ENCODE results near the gene LARP1B. TPM values are rescaled to one million over a fixed set of nuclear protein-coding genes. Genes with fewer than 3 reads are reported as not detected.
"Not testable (repeated sequence)": the region's sequence is repeated elsewhere in the genome, so short reads cannot be mapped to it uniquely, and the experiment has no call there.

The LARP1B gene
- total RNA-seq, 1 donor from 2014 or later, result 17.6 TPM

- H3K27me3 Mint-ChIP-seq (ENCODE audit: low read depth, unreplicated experiment), result no peaks in the 10 kb centered on the region
- Histone ChIP-seq H3K9me3 (ENCODE audit: insufficient read depth, low read depth, low read length) (no peaks in the 10 kb centered on the region), H2AFZ (ENCODE audit: low read depth, low read length) (no peak overlapping the region), H3K4me3 (ENCODE audit: insufficient read depth, low read depth, low read length) (no peak overlapping the region), H3K9ac (ENCODE audit: low read length) (no peak overlapping the region), H3K27me3 (ENCODE audit: insufficient read depth, low read length) (no peaks in the 10 kb centered on the region), H3K4me1 (ENCODE audit: insufficient read depth, low read length) (no peaks in the 10 kb centered on the region), H4K20me1 (ENCODE audit: insufficient read depth, low read length) (no peaks in the 10 kb centered on the region), H3K4me2 (ENCODE audit: low read length) (no peak overlapping the region), H3K27ac (ENCODE audit: low read depth, low read length) (no peak overlapping the region), H3K36me3 (ENCODE audit: insufficient read depth, low read length) (no peaks in the 10 kb centered on the region), H3K79me2 (ENCODE audit: insufficient read depth, low read length) (no peaks in the 10 kb centered on the region)
- TF ChIP-seq EZH2 (IDR thresholded peaks at IDR 0.05; ENCODE audit: insufficient read depth, low read length), result no peak
- TF ChIP-seq CTCF (IDR thresholded peaks at IDR 0.05; ENCODE audit: insufficient read depth, low read depth, low read length), result no peak
- H3K9me3 Mint-ChIP-seq (ENCODE audit: unreplicated experiment), result peaks cover 2% of the 10 kb centered on the region
- H3K27ac Mint-ChIP-seq (ENCODE audit: unreplicated experiment), result no peak overlapping the region
- peaks cover 19% of the 10 kb centered on the region for H3K36me3 Mint-ChIP-seq (ENCODE audit: low read depth, unreplicated experiment)
- DNase-seq (ENCODE audit: low read depth) (no peak), FAIRE-seq (no peak)
- H3K4me3 Mint-ChIP-seq (ENCODE audit: unreplicated experiment), result no peak overlapping the region
- H3K4me1 Mint-ChIP-seq (ENCODE audit: low read depth, unreplicated experiment), result no peaks in the 10 kb centered on the region
Observed at GRCh38 chr4:128155874-128156456, 94.9 kb downstream of the LARP1B start.

GRCh38 chr4:128156472-128156871 lies 95.4 kb downstream of the LARP1B start:
- not testable (repeated sequence) for H3K27ac Mint-ChIP-seq (ENCODE audit: unreplicated experiment); H3K27me3 ChIP-seq (ENCODE audit: insufficient read depth, low read length); H2AFZ ChIP-seq (ENCODE audit: low read depth, low read length); H3K27me3 Mint-ChIP-seq (ENCODE audit: low read depth, unreplicated experiment); H3K4me1 Mint-ChIP-seq (ENCODE audit: low read depth, unreplicated experiment); H3K9ac ChIP-seq (ENCODE audit: low read length); H3K4me2 ChIP-seq (ENCODE audit: low read length); H3K4me3 Mint-ChIP-seq (ENCODE audit: unreplicated experiment); H4K20me1 ChIP-seq (ENCODE audit: insufficient read depth, low read length); H3K27ac ChIP-seq (ENCODE audit: low read depth, low read length); H3K4me3 ChIP-seq (ENCODE audit: insufficient read depth, low read depth, low read length); H3K4me1 ChIP-seq (ENCODE audit: insufficient read depth, low read length); H3K36me3 ChIP-seq (ENCODE audit: insufficient read depth, low read length); DNase-seq (ENCODE audit: low read depth); H3K79me2 ChIP-seq (ENCODE audit: insufficient read depth, low read length); H3K9me3 ChIP-seq (ENCODE audit: insufficient read depth, low read depth, low read length); H3K9me3 Mint-ChIP-seq (ENCODE audit: unreplicated experiment); FAIRE-seq
- peaks cover 15% of the 10 kb centered on the region for H3K36me3 Mint-ChIP-seq (ENCODE audit: low read depth, unreplicated experiment)

GRCh38 chr4:128158894-128159293 lies 97.8 kb downstream of the LARP1B start:
- FAIRE-seq, result no peak
- no peak overlapping the region for H3K4me3 ChIP-seq (ENCODE audit: insufficient read depth, low read depth, low read length)
- DNase-seq (ENCODE audit: low read depth), result no peak
- Mint-ChIP-seq H3K27me3 (ENCODE audit: low read depth, unreplicated experiment) (no peaks in the 10 kb centered on the region), H3K4me3 (ENCODE audit: unreplicated experiment) (no peak overlapping the region), H3K36me3 (ENCODE audit: low read depth, unreplicated experiment) (peaks cover 15% of the 10 kb centered on the region), H3K9me3 (ENCODE audit: unreplicated experiment) (peaks cover 2% of the 10 kb centered on the region), H3K4me1 (ENCODE audit: low read depth, unreplicated experiment) (peaks cover 14% of the 10 kb centered on the region), H3K27ac (ENCODE audit: unreplicated experiment) (no peak overlapping the region)
- no peak for TF ChIP-seq EZH2 (IDR thresholded peaks at IDR 0.05; ENCODE audit: insufficient read depth, low read length)
- TF ChIP-seq CTCF (IDR thresholded peaks at IDR 0.05; ENCODE audit: insufficient read depth, low read depth, low read length), result no peak
- H3K4me1 ChIP-seq (ENCODE audit: insufficient read depth, low read length), result peaks cover 15% of the 10 kb centered on the region
- H3K36me3 ChIP-seq (ENCODE audit: insufficient read depth, low read length), result no peaks in the 10 kb centered on the region
- H3K27me3 ChIP-seq (ENCODE audit: insufficient read depth, low read length), result no peaks in the 10 kb centered on the region
- H3K9me3 ChIP-seq (ENCODE audit: insufficient read depth, low read depth, low read length), result no peaks in the 10 kb centered on the region
- no peak overlapping the region for H3K27ac ChIP-seq (ENCODE audit: low read depth, low read length)
- H3K4me2 ChIP-seq (ENCODE audit: low read length), result no peak overlapping the region
- H3K79me2 ChIP-seq (ENCODE audit: insufficient read depth, low read length), result no peaks in the 10 kb centered on the region
- H3K9ac ChIP-seq (ENCODE audit: low read length), result no peak overlapping the region
- H2AFZ ChIP-seq (ENCODE audit: low read depth, low read length), result no peak overlapping the region
- H4K20me1 ChIP-seq (ENCODE audit: insufficient read depth, low read length), result no peaks in the 10 kb centered on the region
